ENCODE data around the gene IREB2.

The IREB2 gene

GRCh38 chr15:78481917-78482316 is 43.9 kb downstream of the IREB2 start:
- H4K20me1 ChIP-seq (ENCODE audit: insufficient read depth), result no peaks in the 10 kb centered on the region
- no peak overlapping the region for H2AFZ ChIP-seq (ENCODE audit: low read depth)
- no peak overlapping the region for H3K9ac ChIP-seq
- H3K4me3 ChIP-seq (IDR thresholded peaks at IDR 0.05; ENCODE audit: insufficient read depth, low read depth, low read length), result no peak overlapping the region
- no peaks in the 10 kb centered on the region for H3K79me2 ChIP-seq (ENCODE audit: insufficient read depth, low read depth)
- H3K4me1 ChIP-seq (ENCODE audit: low read depth, poor library complexity, severe bottlenecking), result no peaks in the 10 kb centered on the region
- H3K36me3 ChIP-seq (ENCODE audit: insufficient read depth), result peaks cover 12% of the 10 kb centered on the region
- H3K27me3 ChIP-seq (ENCODE audit: insufficient read depth, low read depth), result no peaks in the 10 kb centered on the region
- no peak overlapping the region for H3K4me2 ChIP-seq
- no peak overlapping the region for H3K27ac ChIP-seq
- no peak for TF ChIP-seq CTCF (conservative IDR thresholded peaks at IDR 0.05; ENCODE audit: low read depth, low read length)

GRCh38 chr15:78492872-78493271 is 54.9 kb downstream of the IREB2 start:
- Histone ChIP-seq H3K79me2 (ENCODE audit: insufficient read depth, low read depth) (no peaks in the 10 kb centered on the region), H3K4me2 (no peak overlapping the region), H3K27ac (no peak overlapping the region), H3K27me3 (ENCODE audit: insufficient read depth, low read depth) (no peaks in the 10 kb centered on the region), H3K4me3 (IDR thresholded peaks at IDR 0.05; ENCODE audit: insufficient read depth, low read depth, low read length) (no peak overlapping the region), H3K9ac (no peak overlapping the region), H3K36me3 (ENCODE audit: insufficient read depth) (no peaks in the 10 kb centered on the region; the same call in 1 of the 2 replicates), H3K4me1 (ENCODE audit: low read depth, poor library complexity, severe bottlenecking) (peaks cover 23% of the 10 kb centered on the region), H2AFZ (ENCODE audit: low read depth) (no peak overlapping the region), H4K20me1 (ENCODE audit: insufficient read depth) (no peaks in the 10 kb centered on the region)
- no peak for TF ChIP-seq CTCF (conservative IDR thresholded peaks at IDR 0.05; ENCODE audit: low read depth, low read length)

GRCh38 chr15:78501857-78502256 is 63.8 kb downstream of the IREB2 start:
- H3K79me2 ChIP-seq (ENCODE audit: insufficient read depth, low read depth), result no peaks in the 10 kb centered on the region
- no peak overlapping the region for H3K9ac ChIP-seq
- TF ChIP-seq CTCF (conservative IDR thresholded peaks at IDR 0.05; ENCODE audit: low read depth, low read length), result no peak
- no peaks in the 10 kb centered on the region for H3K27me3 ChIP-seq (ENCODE audit: insufficient read depth, low read depth)
- H3K4me3 ChIP-seq (IDR thresholded peaks at IDR 0.05; ENCODE audit: insufficient read depth, low read depth, low read length), result no peak overlapping the region
- H3K4me1 ChIP-seq (ENCODE audit: low read depth, poor library complexity, severe bottlenecking), result peaks cover 30% of the 10 kb centered on the region
- peaks cover 4% of the 10 kb centered on the region; the same call in 1 of the 2 replicates for H3K36me3 ChIP-seq (ENCODE audit: insufficient read depth)
- no peak overlapping the region for H2AFZ ChIP-seq (ENCODE audit: low read depth)
- H3K27ac ChIP-seq, result no peak overlapping the region
- H4K20me1 ChIP-seq (ENCODE audit: insufficient read depth), result no peaks in the 10 kb centered on the region
- H3K4me2 ChIP-seq, result no peak overlapping the region

GRCh38 chr15:78502641-78503040 is 64.6 kb downstream of the IREB2 start:
- Histone ChIP-seq H4K20me1 (ENCODE audit: insufficient read depth) (no peaks in the 10 kb centered on the region), H3K4me3 (IDR thresholded peaks at IDR 0.05; ENCODE audit: insufficient read depth, low read depth, low read length) (no peak overlapping the region), H3K27ac (no peak overlapping the region), H3K4me1 (ENCODE audit: low read depth, poor library complexity, severe bottlenecking) (peaks cover 32% of the 10 kb centered on the region), H3K9ac (no peak overlapping the region), H3K79me2 (ENCODE audit: insufficient read depth, low read depth) (no peaks in the 10 kb centered on the region), H3K4me2 (no peak overlapping the region), H3K36me3 (ENCODE audit: insufficient read depth) (peaks cover 4% of the 10 kb centered on the region; the same call in 1 of the 2 replicates), H3K27me3 (ENCODE audit: insufficient read depth, low read depth) (no peaks in the 10 kb centered on the region), H2AFZ (ENCODE audit: low read depth) (no peak overlapping the region)
- TF ChIP-seq CTCF (conservative IDR thresholded peaks at IDR 0.05; ENCODE audit: low read depth, low read length), result no peak
